MM.1S (cell line): ENCODE data around the gene PSMD12.
A peak's percentile ranks its signal among the peaks of the same experiment; 100 is the strongest.

Experiments used
- DNase-seq: peaks from one replicate; pipeline ENCODE4 v3.0.0-alpha.2; 2015
- H2AFZ ChIP-seq: fragments of 300-600 bp; sonication (generic); 2 replicates; pipeline ENCODE4 v1.6.0; 2016; ENCODE audit warnings: antibody characterized with exemption, low read length
- H3F3A ChIP-seq: fragments of 300-600 bp; sonication (generic); 2 replicates; pipeline ENCODE4 v1.6.1; 2016; ENCODE audit warnings: mild to moderate bottlenecking, antibody characterized with exemption, low read length, moderate library complexity, mixed read lengths; ENCODE audit not compliant: insufficient read depth
- H3K27ac ChIP-seq: fragments of 300-600 bp; sonication (generic); 2 replicates; pipeline ENCODE4 v1.5.1; 2016; ENCODE audit warnings: mild to moderate bottlenecking, low read length
- H3K27me3 ChIP-seq: fragments of 300-600 bp; sonication (generic); replicated peaks from 2 replicates; pipeline ENCODE4 v1.6.0; 2016; ENCODE audit warnings: low read length; ENCODE audit not compliant: insufficient read depth
- H3K36me3 ChIP-seq: fragments of 300-600 bp; sonication (generic); replicated peaks from 2 replicates; pipeline ENCODE4 v1.6.1; 2016; ENCODE audit warnings: mild to moderate bottlenecking, low read length, mixed read lengths; ENCODE audit not compliant: insufficient read depth
- H3K4me1 ChIP-seq: fragments of 300-600 bp; sonication (generic); 2 replicates; pipeline ENCODE4 v1.6.1; 2016; ENCODE audit warnings: low read length, mixed read lengths
- H3K4me2 ChIP-seq: fragments of 300-600 bp; sonication (generic); 2 replicates; pipeline ENCODE4 v1.6.0; 2016; ENCODE audit warnings: low read depth, low read length
- H3K4me3 ChIP-seq: fragments of 300-600 bp; sonication (generic); 2 replicates; pipeline ENCODE4 v1.5.1; 2016; ENCODE audit warnings: low read length, mixed read lengths
- H3K79me2 ChIP-seq: fragments of 300-600 bp; sonication (generic); 2 replicates; pipeline ENCODE4 v1.6.1; 2016; ENCODE audit warnings: mixed run types, low read length, mixed read lengths
- H3K9ac ChIP-seq: fragments of 300-600 bp; sonication (generic); 2 replicates; pipeline ENCODE4 v1.6.1; 2016; ENCODE audit warnings: low read length, mixed read lengths
- H3K9me2 ChIP-seq: fragments of 300-600 bp; sonication (generic); replicated peaks from 2 replicates; pipeline ENCODE4 v1.6.1; 2016; ENCODE audit warnings: mild to moderate bottlenecking, low read length, mixed read lengths; ENCODE audit not compliant: insufficient read depth
- H3K9me3 ChIP-seq: fragments of 300-600 bp; sonication (generic); replicated peaks from 2 replicates; pipeline ENCODE4 v1.6.1; 2016; ENCODE audit warnings: mild to moderate bottlenecking, low read length, mixed read lengths; ENCODE audit not compliant: insufficient read depth
- H4K20me1 ChIP-seq: fragments of 300-600 bp; sonication (generic); 2 replicates; pipeline ENCODE4 v1.6.1; 2016; ENCODE audit warnings: mild to moderate bottlenecking, low read length, moderate library complexity, mixed read lengths; ENCODE audit not compliant: insufficient read depth
- CTCF ChIP-seq: fragments of 300-600 bp; sonication (generic); IDR thresholded peaks from 2 replicates; pipeline ENCODE4 v1.5.1; 2016; ENCODE audit warnings: antibody characterized with exemption, low read length, mixed read lengths
- EZH2 ChIP-seq: fragments of 300-600 bp; sonication (generic); optimal IDR thresholded peaks from 2 replicates; pipeline ENCODE3; 2017; ENCODE audit warnings: low read depth, mild to moderate bottlenecking, antibody characterized with exemption, low read length, mixed read lengths
- EZH2phosphoT487 ChIP-seq: fragments of 300-600 bp; sonication (generic); IDR thresholded peaks from 2 replicates; pipeline ENCODE4 v1.6.1; 2018; ENCODE audit warnings: antibody characterized with exemption, low read length

PSMD12 gene

GRCh38 chr17:67375716-67376115 lies 9.3 kb upstream of the PSMD12 start:
- Histone ChIP-seq H3K4me2 (no peak overlapping the region), H3K36me3 (no peaks in the 10 kb centered on the region), H3K9ac (no peak overlapping the region), H3K4me3 (no peak overlapping the region), H3K79me2 (peaks cover 25% of the 10 kb centered on the region), H3K9me3 (no peaks in the 10 kb centered on the region), H3K9me2 (no peaks in the 10 kb centered on the region), H3K4me1 (peaks cover 22% of the 10 kb centered on the region), H2AFZ (no peak overlapping the region), H3K27ac (no peak overlapping the region), H3F3A (peaks cover 22% of the 10 kb centered on the region), H3K27me3 (no peaks in the 10 kb centered on the region), H4K20me1 (no peaks in the 10 kb centered on the region)
- no peak for DNase-seq
- TF ChIP-seq EZH2phosphoT487, result no peak
- TF ChIP-seq CTCF, result no peak
- TF ChIP-seq EZH2, result no peak

GRCh38 chr17:67375054-67375427 lies 8.7 kb upstream of the PSMD12 start:
- peaks cover 20% of the 10 kb centered on the region for H3K79me2 ChIP-seq
- no peak for TF ChIP-seq CTCF
- no peak for TF ChIP-seq EZH2phosphoT487
- TF ChIP-seq EZH2, result no peak
- peaks cover 22% of the 10 kb centered on the region for H3K4me1 ChIP-seq
- H3K36me3 ChIP-seq, result no peaks in the 10 kb centered on the region
- H4K20me1 ChIP-seq, result no peaks in the 10 kb centered on the region
- H3K9me3 ChIP-seq, result no peaks in the 10 kb centered on the region
- peak overlapping the region; percentile 58 for H2AFZ ChIP-seq
- no peak for DNase-seq
- H3K4me3 ChIP-seq, result 0 out of 2 replicates have a peak overlapping the region, but pooled peaks have one; percentile 15
- no peaks in the 10 kb centered on the region for H3K9me2 ChIP-seq
- no peaks in the 10 kb centered on the region for H3K27me3 ChIP-seq
- H3K27ac ChIP-seq, result no peak overlapping the region
- H3K4me2 ChIP-seq, result peak overlapping the region; percentile 64
- H3F3A ChIP-seq, result peaks cover 22% of the 10 kb centered on the region
- no peak overlapping the region for H3K9ac ChIP-seq

GRCh38 chr17:67374329-67375053 lies 8.1 kb upstream of the PSMD12 start:
- H3K4me1 ChIP-seq, result peaks cover 19% of the 10 kb centered on the region
- H3K36me3 ChIP-seq, result no peaks in the 10 kb centered on the region
- no peak overlapping the region for H3K9ac ChIP-seq
- 0 out of 2 replicates have a peak overlapping the region, but pooled peaks have one; percentile 15 for H3K4me3 ChIP-seq
- peaks cover 16% of the 10 kb centered on the region for H3K79me2 ChIP-seq
- peak; percentile 88 for DNase-seq
- TF ChIP-seq EZH2phosphoT487, result no peak
- peak; percentile 94 for TF ChIP-seq CTCF
- no peaks in the 10 kb centered on the region for H3K27me3 ChIP-seq
- H3K27ac ChIP-seq, result no peak overlapping the region
- peaks cover 26% of the 10 kb centered on the region for H3F3A ChIP-seq
- H3K9me2 ChIP-seq, result no peaks in the 10 kb centered on the region
- H4K20me1 ChIP-seq, result no peaks in the 10 kb centered on the region
- no peaks in the 10 kb centered on the region for H3K9me3 ChIP-seq
- H2AFZ ChIP-seq, result peak overlapping the region; percentile 58
- peak overlapping the region; percentile 64 for H3K4me2 ChIP-seq
